ENCODE data around the gene CD38. TPM values are rescaled to one million over a fixed set of nuclear protein-coding genes. Genes with fewer than 3 reads are reported as not detected.

CD38 gene
- total RNA-seq, 1 experiment from 2014 or later = 0.07 TPM

DNA sequence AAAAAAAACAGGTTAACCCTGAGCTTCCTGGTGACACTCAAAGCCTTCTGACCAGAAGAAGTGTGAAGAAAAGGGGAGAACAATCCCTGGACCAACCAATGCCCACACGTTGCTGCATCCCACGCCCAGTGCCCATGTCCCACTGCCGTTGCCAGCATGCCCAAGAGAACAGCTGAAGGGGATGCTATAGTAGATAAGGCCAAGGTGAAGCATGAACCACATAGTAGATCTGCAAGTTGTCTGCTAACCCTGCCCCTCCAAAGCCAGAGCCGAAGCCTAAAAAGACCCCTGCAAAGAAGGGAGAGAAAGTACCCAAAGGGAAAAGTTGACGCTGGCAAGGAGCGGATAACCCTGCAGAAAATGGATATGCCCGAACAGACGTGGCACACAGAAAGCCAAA, 11.3 kb upstream of the CD38 start:
- no peak overlapping the region for H3K27ac Mint-ChIP-seq
- Histone ChIP-seq H2BK15ac (ENCODE audit: low read depth, low read length) (no peak overlapping the region), H3K9ac (ENCODE audit: extremely low read depth, insufficient read length, low read length) (no peak overlapping the region), H3K27ac (ENCODE audit: insufficient read length, low read depth, low read length) (no peak overlapping the region), H4K91ac (ENCODE audit: insufficient read length, low read depth, low read length) (no peak overlapping the region), H2BK5ac (ENCODE audit: insufficient read length, low read length) (no peak overlapping the region), H3K27me3 (ENCODE audit: insufficient read depth, low read length) (no peaks in the 10 kb centered on the region), H4K20me1 (ENCODE audit: control insufficient read depth, insufficient read depth, insufficient read length) (no peaks in the 10 kb centered on the region), H2BK20ac (ENCODE audit: low read depth, low read length, poor library complexity, severe bottlenecking) (no peak overlapping the region), H3K4me1 (ENCODE audit: insufficient read depth, low read length) (no peaks in the 10 kb centered on the region), H2AFZ (ENCODE audit: low read length) (no peak overlapping the region), H2BK120ac (ENCODE audit: low read depth, low read length, poor library complexity, severe bottlenecking) (no peak overlapping the region), H3K23ac (ENCODE audit: insufficient read length, low read depth, low read length) (no peak overlapping the region), H3K23me2 (ENCODE audit: insufficient read length, low read depth, low read length, poor library complexity, severe bottlenecking) (no peaks in the 10 kb centered on the region), H2AK5ac (ENCODE audit: insufficient read length, low read length) (no peak overlapping the region), H3K79me1 (ENCODE audit: insufficient read depth, low read depth, low read length, poor library complexity, severe bottlenecking) (no peaks in the 10 kb centered on the region), H4K8ac (replicated peaks; ENCODE audit: insufficient read length, low read depth, low read length) (no peak overlapping the region), H4K5ac (ENCODE audit: insufficient read length, low read depth, low read length) (no peak overlapping the region), H3K4ac (ENCODE audit: low read depth, low read length) (no peak overlapping the region), H3T11ph (ENCODE audit: low read length) (no peak overlapping the region), H3K14ac (ENCODE audit: insufficient read depth, low read length) (no peak overlapping the region), H3K79me2 (ENCODE audit: insufficient read depth, low read length) (no peaks in the 10 kb centered on the region), H3K9me3 (ENCODE audit: control insufficient read depth, low read depth, low read length) (no peaks in the 10 kb centered on the region), H3K18ac (ENCODE audit: insufficient read length, low read depth, low read length) (no peak overlapping the region), H3K4me2 (ENCODE audit: insufficient read depth, insufficient read length, low read length) (no peak overlapping the region), H3K56ac (ENCODE audit: insufficient read length, low read depth, low read length) (no peak overlapping the region), H2BK12ac (ENCODE audit: insufficient read length, low read depth, low read length) (no peak overlapping the region)
- no peak overlapping the region for H3K4me3 Mint-ChIP-seq
- peaks cover 3% of the 10 kb centered on the region in 2 experiments; a peak in 2 of 4 replicates for H3K4me1 Mint-ChIP-seq
- H3K9me3 Mint-ChIP-seq = no peaks in the 10 kb centered on the region
- H3K36me3 Mint-ChIP-seq (ENCODE audit: insufficient read depth in 1 of 3, low read depth in 3 of 3) = no peaks in the 10 kb centered on the region; a peak in 1 of 7 replicates
- TF ChIP-seq, protein P1, sequence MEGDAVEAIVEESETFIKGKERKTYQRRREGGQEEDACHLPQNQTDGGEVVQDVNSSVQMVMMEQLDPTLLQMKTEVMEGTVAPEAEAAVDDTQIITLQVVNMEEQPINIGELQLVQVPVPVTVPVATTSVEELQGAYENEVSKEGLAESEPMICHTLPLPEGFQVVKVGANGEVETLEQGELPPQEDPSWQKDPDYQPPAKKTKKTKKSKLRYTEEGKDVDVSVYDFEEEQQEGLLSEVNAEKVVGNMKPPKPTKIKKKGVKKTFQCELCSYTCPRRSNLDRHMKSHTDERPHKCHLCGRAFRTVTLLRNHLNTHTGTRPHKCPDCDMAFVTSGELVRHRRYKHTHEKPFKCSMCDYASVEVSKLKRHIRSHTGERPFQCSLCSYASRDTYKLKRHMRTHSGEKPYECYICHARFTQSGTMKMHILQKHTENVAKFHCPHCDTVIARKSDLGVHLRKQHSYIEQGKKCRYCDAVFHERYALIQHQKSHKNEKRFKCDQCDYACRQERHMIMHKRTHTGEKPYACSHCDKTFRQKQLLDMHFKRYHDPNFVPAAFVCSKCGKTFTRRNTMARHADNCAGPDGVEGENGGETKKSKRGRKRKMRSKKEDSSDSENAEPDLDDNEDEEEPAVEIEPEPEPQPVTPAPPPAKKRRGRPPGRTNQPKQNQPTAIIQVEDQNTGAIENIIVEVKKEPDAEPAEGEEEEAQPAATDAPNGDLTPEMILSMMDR (conservative IDR thresholded peaks at IDR 0.05) = no peak
- no CpG with 5 or more reads among the region's 8 CpGs for WGBS (ENCODE audit: extremely low coverage, insufficient read length, low lambda C conversion rate)
- no peak for DNase-seq
- H3K27me3 Mint-ChIP-seq (ENCODE audit: low read depth) = no peaks in the 10 kb centered on the region

Data from H9 (cell line).